Endothelial cell of umbilical vein (primary cell): ENCODE data around the gene SHCBP1. TPM values are rescaled to one million over a fixed set of nuclear protein-coding genes. Genes with fewer than 3 reads are reported as not detected.

Source experiments
- BruUV-seq: library from RNA; stranded (reverse); fragments of 400-500 nt; replicated peaks from 2 replicates; lab custom pipeline; 2021; lab: Mats Ljungman, UMichigan
- CTCF ChIA-PET: fragments of 300-600, 350-600 bp; sonication (Branson Sonifier 250); formaldehyde crosslinking; loops from one replicate; lab custom pipeline; 2021; ENCODE audit warnings: antibody characterized with exemption, inconsistent platforms; lab: Charles Lee
- POLR2A ChIA-PET: fragments of 300-600, 350-600 bp; sonication (Branson Sonifier 250); formaldehyde crosslinking; loops from one replicate; lab custom pipeline; 2021; ENCODE audit warnings: antibody characterized with exemption, inconsistent platforms; lab: Charles Lee
- DNase-seq: peaks from one replicate; pipeline ENCODE4 v3.0.0-alpha.2; 2011; ENCODE audit warnings: low read depth, low spot score
- FAIRE-seq: peaks from 2 replicates; lab custom pipeline; 2011; peaks lifted over from hg19 to GRCh38; lab: Jason Lieb, UNC
- H2AFZ ChIP-seq: 2 replicates; pipeline ENCODE4 v1.6.0; 2012; ENCODE audit warnings: low read depth, low read length, control low read depth, inconsistent platforms
- H3K27ac ChIP-seq: 2 replicates; pipeline ENCODE4 v1.5.1; 2011; ENCODE audit warnings: low read depth, mild to moderate bottlenecking, control low read depth, low read length, moderate library complexity; ENCODE audit not compliant: insufficient read depth
- H3K27me3 ChIP-seq, 2 experiments: 2 replicates each; pipeline versions ENCODE4 v1.6.0 to v1.6.1; 2011; ENCODE audit warnings: low read length in 2 of 2, mixed read lengths in 1 of 2; ENCODE audit not compliant: control insufficient read depth in 2 of 2, insufficient read depth in 2 of 2
- H3K36me3 ChIP-seq, 2 experiments: 2 replicates in 1 of 2; 3 replicates in 1 of 2; pipeline ENCODE4 v1.5.1; 2011; ENCODE audit warnings: low read length in 2 of 2, mild to moderate bottlenecking in 1 of 2, moderate library complexity in 1 of 2; ENCODE audit not compliant: control insufficient read depth in 2 of 2, insufficient read depth in 2 of 2; ENCODE audit errors: extremely low read depth in 1 of 2
- H3K4me1 ChIP-seq: 3 replicates; pipeline ENCODE4 v1.5.1; 2011; ENCODE audit warnings: mild to moderate bottlenecking, low read length; ENCODE audit not compliant: control insufficient read depth, insufficient read depth; ENCODE audit errors: extremely low read depth
- H3K4me2 ChIP-seq: 2 replicates; pipeline ENCODE4 v1.6.1; 2011; ENCODE audit warnings: low read length, control low read depth, mixed read lengths; ENCODE audit not compliant: insufficient read depth
- H3K4me3 ChIP-seq, 3 experiments: fragments of 200-600 bp in 1 of 3; sonication (generic), shearing (Covaris generic) in 1 of 3; replicated peaks in 1 of 3; 2 replicates each; pipeline ENCODE4 v1.5.1; 2011 to 2016; ENCODE audit warnings: control low read depth in 3 of 3, low read length in 3 of 3, mild to moderate bottlenecking in 2 of 3, inconsistent platforms in 1 of 3, low read depth in 1 of 3, moderate library complexity in 1 of 3; ENCODE audit not compliant: insufficient read depth in 1 of 3
- H3K79me2 ChIP-seq: 2 replicates; pipeline ENCODE4 v1.6.0; 2012; ENCODE audit warnings: low read length, inconsistent platforms; ENCODE audit not compliant: control insufficient read depth, insufficient read depth
- H3K9ac ChIP-seq: replicated peaks from 2 replicates; pipeline ENCODE3; 2011; ENCODE audit warnings: low read length, control low read depth; ENCODE audit not compliant: insufficient read depth; ENCODE audit errors: extremely low read depth
- H3K9me1 ChIP-seq: replicated peaks from 3 replicates; pipeline ENCODE4 v1.6.0; 2011; ENCODE audit warnings: mild to moderate bottlenecking, low read length; ENCODE audit not compliant: control insufficient read depth, insufficient read depth; ENCODE audit errors: extremely low read depth
- H3K9me3 ChIP-seq: replicated peaks from 2 replicates; pipeline ENCODE4 v1.5.1; 2012; ENCODE audit warnings: low read length, inconsistent platforms; ENCODE audit not compliant: control insufficient read depth, insufficient read depth
- H4K20me1 ChIP-seq: replicated peaks from 2 replicates; pipeline ENCODE3; 2011; ENCODE audit warnings: mild to moderate bottlenecking, low read length; ENCODE audit not compliant: control insufficient read depth, insufficient read depth; ENCODE audit errors: extremely low read depth
- EZH2 ChIP-seq: IDR thresholded peaks from 2 replicates; pipeline ENCODE4 v1.6.1; 2012; ENCODE audit warnings: borderline replicate concordance, low read depth, mild to moderate bottlenecking, moderate library complexity, low read length, inconsistent platforms; ENCODE audit not compliant: severe bottlenecking
- FOS ChIP-seq: IDR thresholded peaks from 2 replicates; pipeline ENCODE4 v1.6.1; 2011; ENCODE audit warnings: mild to moderate bottlenecking, low read length, moderate library complexity, borderline replicate concordance; ENCODE audit not compliant: insufficient read depth
- GATA2 ChIP-seq: IDR thresholded peaks from 2 replicates; pipeline ENCODE4 v1.7.0; 2011; ENCODE audit warnings: low read depth, mild to moderate bottlenecking, moderate library complexity, mixed read lengths, low read length; ENCODE audit not compliant: insufficient read length, insufficient read depth
- JUN ChIP-seq: IDR thresholded peaks from 2 replicates; pipeline ENCODE4 v1.6.1; 2011; ENCODE audit warnings: borderline replicate concordance, low read depth; ENCODE audit not compliant: insufficient read length, insufficient read depth
- MYC ChIP-seq: IDR thresholded peaks from one replicate; pipeline ENCODE4 v1.6.1; 2011; ENCODE audit warnings: mild to moderate bottlenecking, low read depth, low read length
- dilution Hi-C: fragments of 300-500 bp; cut with MboI; formaldehyde crosslinking; loops from one replicate; pipeline ENCODE4 v1.15.0; 2019; ENCODE audit warnings: low sequenced_read_pairs; ENCODE audit not compliant: extremely low pct_ligation_motif_present
- intact Hi-C: fragments of 100-400 bp; cut with micrococcal nuclease; formaldehyde crosslinking; loops from one replicate; pipeline ENCODE4 v1.10.0; 2022
- polyA plus RNA-seq, 4 experiments: library from polyadenylated mRNA; depleted of rRNA in 3 of 4; stranded (reverse) in 3 of 4; unstranded in 1 of 4; fragments of >200 nt; gene quantifications; 2 replicates each; pipeline versions ENCODE4 v1.2.1 to v1.2.3, GENCODE V29; 2011 to 2012; ENCODE audit warnings: missing spikeins in 1 of 4
- total RNA-seq: library from RNA; stranded (reverse); gene quantifications from 2 replicates; pipeline ENCODE4 v1.2.3, GENCODE V29; 2021

Gene SHCBP1
- total and polyA plus RNA-seq, 2 donors (not counting 3 experiments of a cell fraction or from before 2014, with no cell fraction given), result 13.9 to 44.9 TPM

DNA sequence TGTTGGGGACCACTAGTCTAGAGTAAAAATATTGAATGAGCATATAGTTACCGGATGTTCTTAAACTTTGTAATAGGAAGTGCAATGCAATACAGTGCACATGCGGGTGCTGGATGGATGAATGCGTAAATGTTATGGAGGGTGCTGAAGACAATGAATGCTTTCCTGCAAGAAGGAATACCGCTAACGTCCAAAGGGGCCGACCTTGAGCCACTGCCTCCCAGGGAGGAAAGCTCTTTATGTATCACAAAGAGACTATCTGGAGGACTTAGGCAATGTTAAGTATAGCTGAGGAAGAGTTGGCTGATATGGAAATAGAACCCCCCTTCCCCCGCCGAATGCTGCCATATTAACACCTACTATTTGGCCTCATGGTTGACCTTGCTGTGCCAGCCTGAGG lies 27.5 kb upstream of the SHCBP1 start:
- no peaks in the 10 kb centered on the region for H3K9me1 ChIP-seq
- H3K4me1 ChIP-seq, result no peaks in the 10 kb centered on the region
- H3K4me3 ChIP-seq, result no peak overlapping the region
- H3K36me3 ChIP-seq, result no peaks in the 10 kb centered on the region
- no TSS peak for BruUV-seq
- no peak for FAIRE-seq
- H3K79me2 ChIP-seq, result no peaks in the 10 kb centered on the region
- TF ChIP-seq JUN (no peak), EZH2 (no peak), GATA2 (no peak), FOS (no peak)
- no peak overlapping the region for H2AFZ ChIP-seq
- no peak overlapping the region for H3K4me2 ChIP-seq
- no peaks in the 10 kb centered on the region for H3K27me3 ChIP-seq
- intact Hi-C loops (no loop called here), dilution Hi-C loops (no loop called here)
- POLR2A ChIA-PET, result no interaction called here
- H4K20me1 ChIP-seq, result no peaks in the 10 kb centered on the region
- H3K9me3 ChIP-seq, result no peaks in the 10 kb centered on the region
- CTCF ChIA-PET, result no interaction called here
- H3K27ac ChIP-seq, result no peak overlapping the region
- no peak for DNase-seq
- no peak overlapping the region for H3K9ac ChIP-seq

DNA sequence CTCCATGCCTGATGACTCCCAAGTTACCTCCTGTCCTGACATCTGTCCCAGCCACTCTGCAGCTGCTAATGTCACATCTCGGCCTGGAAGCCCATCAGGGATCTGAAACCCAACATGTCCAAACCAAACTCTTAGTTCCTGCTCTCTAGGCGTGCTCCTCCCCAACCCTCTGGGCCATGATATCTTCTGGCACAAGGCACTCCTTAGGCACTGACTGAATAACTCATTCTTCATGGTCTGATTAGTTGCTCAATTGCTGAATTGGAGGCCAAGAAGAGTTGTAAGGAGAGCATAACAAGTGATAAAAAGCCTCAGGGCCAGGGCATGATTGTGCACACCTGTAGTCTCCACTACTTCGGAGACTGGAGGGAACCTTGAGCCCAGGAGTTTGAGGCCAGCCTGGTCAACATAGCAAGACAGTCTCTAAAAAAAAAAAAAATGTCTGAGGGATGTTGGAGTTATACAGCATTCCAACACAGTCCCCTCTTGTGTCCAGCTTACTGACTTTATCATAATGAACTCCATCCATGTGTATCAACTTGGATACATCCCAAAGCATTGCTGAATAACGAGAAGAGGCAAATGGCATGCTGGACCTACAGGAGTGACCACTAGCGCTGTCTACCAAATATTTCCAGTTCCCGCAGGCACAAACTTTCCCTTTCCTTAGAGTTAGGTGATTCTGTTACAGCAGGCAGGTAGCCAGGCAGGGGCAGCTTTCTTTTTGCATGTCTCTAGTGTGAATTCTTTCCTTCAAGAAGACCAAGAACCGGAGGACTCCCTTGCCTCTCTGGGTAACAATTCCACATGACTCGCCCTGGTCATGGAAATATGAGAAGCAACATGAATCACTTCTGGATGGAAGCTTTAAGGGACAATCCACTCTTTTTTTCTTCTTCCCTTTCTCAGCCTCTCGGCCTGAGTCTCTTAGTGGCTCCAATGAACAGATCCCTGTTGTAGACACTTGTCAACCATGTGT lies 18.1 kb upstream of the SHCBP1 start:
- no TSS peak for BruUV-seq
- no peaks in the 10 kb centered on the region for H3K9me1 ChIP-seq
- no peak for TF ChIP-seq MYC
- H3K79me2 ChIP-seq, result no peaks in the 10 kb centered on the region
- ChIA-PET POLR2A (no interaction called here), CTCF (no interaction called here)
- H3K27ac ChIP-seq, result no peak overlapping the region
- intact Hi-C loops, result no loop called here
- H2AFZ ChIP-seq, result no peak overlapping the region
- H3K4me1 ChIP-seq, result no peaks in the 10 kb centered on the region
- H4K20me1 ChIP-seq, result no peaks in the 10 kb centered on the region
- dilution Hi-C loops, result no loop called here
- H3K9me3 ChIP-seq, result no peaks in the 10 kb centered on the region
- no peak for DNase-seq
- peaks cover 0 to 2% of the 10 kb centered on the region in 2 experiments for H3K27me3 ChIP-seq
- H3K36me3 ChIP-seq, result no peaks in the 10 kb centered on the region
- no peak overlapping the region for H3K4me3 ChIP-seq
- FAIRE-seq, result no peak
- no peak overlapping the region for H3K9ac ChIP-seq
- H3K4me2 ChIP-seq, result no peak overlapping the region
